Neural progenitor cell (in vitro differentiated cells): ENCODE results near the gene MINDY4. TPM values are rescaled to one million over a fixed set of nuclear protein-coding genes. Genes with fewer than 3 reads are reported as not detected.

ENCODE experiments used
- DNase-seq: peaks from one replicate; pipeline ENCODE4 v3.0.0-alpha.2; 2016; ENCODE audit warnings: low spot score
- H2AFZ ChIP-seq: fragments of 200-600 bp; sonication (generic); replicated peaks from 2 replicates; pipeline ENCODE4 v1.6.1; 2016; ENCODE audit warnings: antibody characterized with exemption
- H3F3A ChIP-seq: fragments of 200-600 bp; sonication (generic); 2 replicates; pipeline ENCODE4 v1.6.1; 2016; ENCODE audit warnings: antibody characterized with exemption, low read depth
- H3K27ac ChIP-seq: fragments of 200-600 bp; sonication (generic); 2 replicates; pipeline ENCODE4 v1.5.1; 2016; ENCODE audit warnings: mild to moderate bottlenecking
- H3K27me3 ChIP-seq: fragments of 200-600 bp; sonication (generic); 2 replicates; pipeline ENCODE4 v1.6.1; 2016; ENCODE audit warnings: mild to moderate bottlenecking, moderate library complexity
- H3K36me3 ChIP-seq: fragments of 200-600 bp; sonication (generic); 2 replicates; pipeline ENCODE4 v1.5.1; 2016
- H3K4me1 ChIP-seq: fragments of 200-600 bp; sonication (generic); 2 replicates; pipeline ENCODE4 v1.6.1; 2016; ENCODE audit warnings: mixed run types
- H3K4me2 ChIP-seq: fragments of 200-600 bp; sonication (generic); 2 replicates; pipeline ENCODE4 v1.6.1; 2016
- H3K4me3 ChIP-seq: fragments of 200-600 bp; sonication (generic); 2 replicates; pipeline ENCODE4 v1.5.1; 2016
- H3K79me2 ChIP-seq: fragments of 200-600 bp; sonication (generic); 2 replicates; pipeline ENCODE4 v1.6.1; 2016; ENCODE audit warnings: low read depth
- H3K9ac ChIP-seq: fragments of 200-600 bp; sonication (generic); 2 replicates; pipeline ENCODE4 v1.6.1; 2016
- H3K9me3 ChIP-seq: fragments of 200-600 bp; sonication (generic); 2 replicates; pipeline ENCODE4 v1.5.1; 2016; ENCODE audit warnings: low read depth
- H4K20me1 ChIP-seq: fragments of 200-600 bp; sonication (generic); 2 replicates; pipeline ENCODE4 v1.6.1; 2016; ENCODE audit warnings: low read depth
- H3K27ac Mint-ChIP-seq: 3 replicates; pipeline ENCODE4 v1.8.0; 2021; ENCODE audit warnings: mixed read lengths
- H3K27me3 Mint-ChIP-seq: 2 replicates; pipeline ENCODE4 v1.8.0; 2022; ENCODE audit warnings: low read depth, mild to moderate bottlenecking, inconsistent platforms, moderate library complexity, mixed read lengths; ENCODE audit not compliant: insufficient read depth
- H3K36me3 Mint-ChIP-seq: 3 replicates; pipeline ENCODE4 v1.8.0; 2021; ENCODE audit warnings: mixed read lengths
- H3K4me1 Mint-ChIP-seq: 3 replicates; pipeline ENCODE4 v1.8.0; 2021; ENCODE audit warnings: mixed read lengths
- H3K4me3 Mint-ChIP-seq: 3 replicates; pipeline ENCODE4 v1.8.0; 2021; ENCODE audit warnings: mild to moderate bottlenecking, moderate library complexity, mixed read lengths
- H3K9me3 Mint-ChIP-seq: 3 replicates; pipeline ENCODE4 v1.8.0; 2020; ENCODE audit warnings: mixed read lengths
- CTCF ChIP-seq: fragments of 200-600 bp; sonication (generic); IDR thresholded peaks from 2 replicates; pipeline ENCODE4 v1.5.1; 2017; ENCODE audit warnings: antibody characterized with exemption, mild to moderate bottlenecking
- EZH2 ChIP-seq: fragments of 200-600 bp; sonication (generic); IDR thresholded peaks from 2 replicates; pipeline ENCODE4 v1.6.1; 2017; ENCODE audit warnings: antibody characterized with exemption, mild to moderate bottlenecking, moderate library complexity
- EZH2phosphoT487 ChIP-seq: fragments of 200-600 bp; sonication (generic); IDR thresholded peaks from 2 replicates; pipeline ENCODE4 v1.6.1; 2017; ENCODE audit warnings: antibody characterized with exemption
- total RNA-seq: library from RNA; depleted of rRNA; stranded (reverse); fragments of >200 nt; gene quantifications from 2 replicates; pipeline ENCODE4 v1.2.3, GENCODE V29; 2015; ENCODE audit warnings: low replicate concordance

The MINDY4 gene
- total RNA-seq, 1 donor from 2014 or later = 5.9 TPM

- H3K9me3 ChIP-seq = no peaks in the 10 kb centered on the region
- Mint-ChIP-seq H3K4me3 (no peak overlapping the region), H3K9me3 (peaks cover 14% of the 10 kb centered on the region), H3K36me3 (peaks cover 2% of the 10 kb centered on the region), H3K27me3 (peaks cover 4% of the 10 kb centered on the region), H3K4me1 (peaks cover 7% of the 10 kb centered on the region), H3K27ac (no peak overlapping the region)
- peaks cover 13% of the 10 kb centered on the region for H3F3A ChIP-seq
- no peaks in the 10 kb centered on the region for H3K79me2 ChIP-seq
- no peak overlapping the region for H3K4me2 ChIP-seq
- H3K4me1 ChIP-seq = peaks cover 9% of the 10 kb centered on the region
- no peak for DNase-seq
- no peaks in the 10 kb centered on the region for H3K36me3 ChIP-seq
- H4K20me1 ChIP-seq = no peaks in the 10 kb centered on the region
- H3K27ac ChIP-seq = no peak overlapping the region
- H3K27me3 ChIP-seq = no peaks in the 10 kb centered on the region
- H2AFZ ChIP-seq = no peak overlapping the region
- H3K9ac ChIP-seq = no peak overlapping the region
- H3K4me3 ChIP-seq = no peak overlapping the region
- TF ChIP-seq EZH2phosphoT487 (no peak), CTCF (no peak), EZH2 (no peak)
Observed at GRCh38 chr7:30723776-30724175, 47.4 kb upstream of the MINDY4 start.

GRCh38 chr7:30726296-30727006, 44.8 kb upstream of the MINDY4 start:
- Histone ChIP-seq H2AFZ (no peak overlapping the region), H3K4me3 (no peak overlapping the region), H3K36me3 (no peaks in the 10 kb centered on the region), H3K9me3 (no peaks in the 10 kb centered on the region), H3K27ac (no peak overlapping the region), H3K27me3 (no peaks in the 10 kb centered on the region), H3K4me1 (peaks cover 9% of the 10 kb centered on the region), H3K79me2 (no peaks in the 10 kb centered on the region), H3K4me2 (no peak overlapping the region), H4K20me1 (no peaks in the 10 kb centered on the region), H3K9ac (no peak overlapping the region), H3F3A (peaks cover 13% of the 10 kb centered on the region)
- H3K27ac Mint-ChIP-seq = no peak overlapping the region
- TF ChIP-seq EZH2phosphoT487 = no peak
- TF ChIP-seq EZH2 = no peak
- TF ChIP-seq CTCF = no peak
- H3K9me3 Mint-ChIP-seq = no peaks in the 10 kb centered on the region
- H3K27me3 Mint-ChIP-seq = peaks cover 5% of the 10 kb centered on the region
- no peak overlapping the region for H3K4me3 Mint-ChIP-seq
- no peak for DNase-seq
- peaks cover 9% of the 10 kb centered on the region for H3K4me1 Mint-ChIP-seq
- H3K36me3 Mint-ChIP-seq = no peaks in the 10 kb centered on the region

GRCh38 chr7:30727061-30727945, 43.9 kb upstream of the MINDY4 start:
- Histone ChIP-seq H3K9me3 (no peaks in the 10 kb centered on the region), H3F3A (peaks cover 13% of the 10 kb centered on the region), H3K4me1 (peaks cover 9% of the 10 kb centered on the region), H3K4me3 (no peak overlapping the region), H3K27me3 (no peaks in the 10 kb centered on the region), H2AFZ (no peak overlapping the region), H3K27ac (no peak overlapping the region), H3K36me3 (no peaks in the 10 kb centered on the region), H3K4me2 (no peak overlapping the region), H3K79me2 (no peaks in the 10 kb centered on the region), H4K20me1 (no peaks in the 10 kb centered on the region), H3K9ac (no peak overlapping the region)
- no peak for DNase-seq
- no peak overlapping the region for H3K4me3 Mint-ChIP-seq
- H3K9me3 Mint-ChIP-seq = no peaks in the 10 kb centered on the region
- H3K27me3 Mint-ChIP-seq = peaks cover 5% of the 10 kb centered on the region
- peaks cover 9% of the 10 kb centered on the region for H3K4me1 Mint-ChIP-seq
- no peak for TF ChIP-seq CTCF
- TF ChIP-seq EZH2phosphoT487 = no peak
- TF ChIP-seq EZH2 = no peak
- no peak overlapping the region for H3K27ac Mint-ChIP-seq
- no peaks in the 10 kb centered on the region for H3K36me3 Mint-ChIP-seq
